ENCODE data around the gene PGLYRP4. TPM values are rescaled to one million over a fixed set of nuclear protein-coding genes. Genes with fewer than 3 reads are reported as not detected.

The PGLYRP4 gene
- total and polyA plus RNA-seq, 4 donors = not detected

DNA sequence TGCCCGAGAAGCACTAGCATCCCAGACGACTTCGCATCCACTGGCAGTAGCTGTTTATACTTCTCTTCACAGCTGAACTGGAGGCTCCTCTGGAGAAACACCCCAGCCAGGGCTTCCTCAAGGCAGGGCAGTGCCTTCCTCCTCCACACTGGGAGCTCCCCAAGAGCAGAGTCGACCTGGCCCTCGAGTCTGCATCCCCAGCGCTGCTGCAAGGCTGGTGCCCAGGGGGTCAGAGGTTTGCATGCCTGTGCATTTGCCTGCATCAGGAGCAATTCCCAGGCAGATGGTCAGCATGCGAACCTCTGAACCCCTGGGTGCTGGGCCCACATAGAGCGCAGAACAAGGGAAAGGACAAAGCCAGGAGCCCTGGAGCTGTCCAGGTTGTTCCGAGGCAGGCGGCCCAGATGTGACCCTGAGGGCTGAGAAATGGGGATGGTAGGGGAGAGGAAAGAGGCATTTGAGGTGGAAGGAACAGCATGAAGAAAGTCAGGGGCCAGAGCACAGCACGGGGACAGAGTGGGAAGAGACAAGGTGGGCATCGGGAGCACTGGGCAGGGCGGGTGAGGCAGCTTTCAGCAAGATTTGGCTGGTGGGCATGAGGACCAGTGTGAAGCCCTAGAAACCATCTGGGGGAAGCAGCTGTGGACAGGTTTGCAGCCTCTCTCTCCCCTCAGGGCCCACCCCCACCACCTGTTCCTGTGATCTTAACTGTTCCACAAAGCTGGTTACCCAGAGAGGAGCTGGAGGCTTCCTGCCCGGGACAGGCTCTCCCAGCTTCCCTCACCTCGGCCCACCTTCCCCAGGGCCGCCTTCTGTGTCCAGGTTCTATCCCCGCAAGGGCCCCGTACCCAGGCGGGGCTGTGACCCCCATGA lies 48.6 kb upstream of the PGLYRP4 start:
- TF ChIP-seq GABPA (IDR thresholded peaks at IDR 0.05 in 1 of 2, conservative IDR thresholded peaks at IDR 0.05 in 1 of 2) (no peak), FOXA1 (IDR thresholded peaks at IDR 0.05) (no peak), FOXA2 (IDR thresholded peaks at IDR 0.05) (no peak), NR2F2 (IDR thresholded peaks at IDR 0.05) (no peak)
- TF ChIP-seq, protein P1, sequence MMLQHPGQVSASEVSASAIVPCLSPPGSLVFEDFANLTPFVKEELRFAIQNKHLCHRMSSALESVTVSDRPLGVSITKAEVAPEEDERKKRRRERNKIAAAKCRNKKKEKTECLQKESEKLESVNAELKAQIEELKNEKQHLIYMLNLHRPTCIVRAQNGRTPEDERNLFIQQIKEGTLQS (IDR thresholded peaks at IDR 0.05) = no peak
- H3K4me1 ChIP-seq (ENCODE audit: control insufficient read depth in 4 of 4, insufficient read depth in 4 of 4, low read length in 3 of 4) = no peaks in the 10 kb centered on the region
- H3K27me3 ChIP-seq (ENCODE audit: control insufficient read depth in 4 of 4, insufficient read depth in 4 of 4, low read length in 3 of 4) = peaks cover 0 to 5% (median 0%) of the 10 kb centered on the region in 4 donors
- H3K27ac ChIP-seq (ENCODE audit: low read depth in 1 of 2, low read length in 2 of 2) = no peak overlapping the region
- no peak overlapping the region for H3K9ac ChIP-seq (ENCODE audit: low read depth in 1 of 2, low read length in 2 of 2)
- 82% methylated on average over 19 of the region's 19 CpGs for WGBS
- H3K4me3 ChIP-seq (ENCODE audit: low read depth in 1 of 3, low read length in 3 of 3) = no peak overlapping the region
- no peaks in the 10 kb centered on the region for H3K9me3 ChIP-seq (ENCODE audit: control insufficient read depth in 4 of 4, low read length in 3 of 4)
- peak; percentile 29 for DNase-seq (ENCODE audit: low spot score)
- H3K36me3 ChIP-seq (ENCODE audit: control insufficient read depth in 4 of 4, insufficient read depth in 3 of 4, low read depth in 1 of 4, low read length in 3 of 4) = no peaks in the 10 kb centered on the region

DNA sequence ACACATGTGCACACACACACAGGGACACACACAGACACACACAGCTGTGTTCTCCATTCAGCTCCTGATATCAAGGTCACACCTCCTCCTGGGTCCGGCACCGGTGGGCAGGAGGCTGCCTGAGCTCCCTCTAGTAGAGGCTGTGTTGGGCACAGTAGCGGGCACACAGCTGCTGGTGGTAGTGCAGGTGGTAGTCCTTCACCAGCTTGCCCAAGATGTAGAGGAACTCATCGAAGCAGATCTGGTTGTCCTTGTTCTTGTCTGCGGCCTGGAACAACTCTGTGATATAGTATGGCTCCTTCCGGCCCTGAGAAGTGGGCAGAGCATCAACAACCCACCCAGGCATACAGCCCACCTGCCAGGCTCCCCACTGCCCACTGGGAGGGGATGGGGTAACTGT lies 47.8 kb upstream of the PGLYRP4 start:
- H3K27me3 ChIP-seq (ENCODE audit: control insufficient read depth in 4 of 4, insufficient read depth in 4 of 4, low read length in 3 of 4) = peaks cover 0 to 5% (median 0%) of the 10 kb centered on the region in 4 donors
- no peaks in the 10 kb centered on the region for H3K9me3 ChIP-seq (ENCODE audit: control insufficient read depth in 4 of 4, low read length in 3 of 4)
- no peak overlapping the region for H3K27ac ChIP-seq (ENCODE audit: low read depth in 1 of 2, low read length in 2 of 2)
- H3K4me1 ChIP-seq (ENCODE audit: control insufficient read depth in 4 of 4, insufficient read depth in 4 of 4, low read length in 3 of 4) = no peaks in the 10 kb centered on the region
- TF ChIP-seq, protein P2, sequence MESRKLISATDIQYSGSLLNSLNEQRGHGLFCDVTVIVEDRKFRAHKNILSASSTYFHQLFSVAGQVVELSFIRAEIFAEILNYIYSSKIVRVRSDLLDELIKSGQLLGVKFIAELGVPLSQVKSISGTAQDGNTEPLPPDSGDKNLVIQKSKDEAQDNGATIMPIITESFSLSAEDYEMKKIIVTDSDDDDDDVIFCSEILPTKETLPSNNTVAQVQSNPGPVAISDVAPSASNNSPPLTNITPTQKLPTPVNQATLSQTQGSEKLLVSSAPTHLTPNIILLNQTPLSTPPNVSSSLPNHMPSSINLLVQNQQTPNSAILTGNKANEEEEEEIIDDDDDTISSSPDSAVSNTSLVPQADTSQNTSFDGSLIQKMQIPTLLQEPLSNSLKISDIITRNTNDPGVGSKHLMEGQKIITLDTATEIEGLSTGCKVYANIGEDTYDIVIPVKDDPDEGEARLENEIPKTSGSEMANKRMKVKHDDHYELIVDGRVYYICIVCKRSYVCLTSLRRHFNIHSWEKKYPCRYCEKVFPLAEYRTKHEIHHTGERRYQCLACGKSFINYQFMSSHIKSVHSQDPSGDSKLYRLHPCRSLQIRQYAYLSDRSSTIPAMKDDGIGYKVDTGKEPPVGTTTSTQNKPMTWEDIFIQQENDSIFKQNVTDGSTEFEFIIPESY (IDR thresholded peaks at IDR 0.05) = no peak
- TF ChIP-seq HNF4A (conservative IDR thresholded peaks at IDR 0.05) = no peak
- no peak for TF ChIP-seq YY1 (IDR thresholded peaks at IDR 0.05)
- no peak for TF ChIP-seq SP1 (IDR thresholded peaks at IDR 0.05)
- no peak for TF ChIP-seq HNF4G (IDR thresholded peaks at IDR 0.05)
- TF ChIP-seq, protein P3, sequence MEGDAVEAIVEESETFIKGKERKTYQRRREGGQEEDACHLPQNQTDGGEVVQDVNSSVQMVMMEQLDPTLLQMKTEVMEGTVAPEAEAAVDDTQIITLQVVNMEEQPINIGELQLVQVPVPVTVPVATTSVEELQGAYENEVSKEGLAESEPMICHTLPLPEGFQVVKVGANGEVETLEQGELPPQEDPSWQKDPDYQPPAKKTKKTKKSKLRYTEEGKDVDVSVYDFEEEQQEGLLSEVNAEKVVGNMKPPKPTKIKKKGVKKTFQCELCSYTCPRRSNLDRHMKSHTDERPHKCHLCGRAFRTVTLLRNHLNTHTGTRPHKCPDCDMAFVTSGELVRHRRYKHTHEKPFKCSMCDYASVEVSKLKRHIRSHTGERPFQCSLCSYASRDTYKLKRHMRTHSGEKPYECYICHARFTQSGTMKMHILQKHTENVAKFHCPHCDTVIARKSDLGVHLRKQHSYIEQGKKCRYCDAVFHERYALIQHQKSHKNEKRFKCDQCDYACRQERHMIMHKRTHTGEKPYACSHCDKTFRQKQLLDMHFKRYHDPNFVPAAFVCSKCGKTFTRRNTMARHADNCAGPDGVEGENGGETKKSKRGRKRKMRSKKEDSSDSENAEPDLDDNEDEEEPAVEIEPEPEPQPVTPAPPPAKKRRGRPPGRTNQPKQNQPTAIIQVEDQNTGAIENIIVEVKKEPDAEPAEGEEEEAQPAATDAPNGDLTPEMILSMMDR (IDR thresholded peaks at IDR 0.05; ENCODE audit: low read depth, low read length, missing input control) = no peak
- peak; percentile 14 for DNase-seq (ENCODE audit: low spot score)
- WGBS = 75% methylated on average over 6 of the region's 6 CpGs
- H3K36me3 ChIP-seq (ENCODE audit: control insufficient read depth in 4 of 4, insufficient read depth in 3 of 4, low read depth in 1 of 4, low read length in 3 of 4) = no peaks in the 10 kb centered on the region
- no peak overlapping the region for H3K4me3 ChIP-seq (ENCODE audit: low read depth in 1 of 3, low read length in 3 of 3)
- peak overlapping the region in 1 of 2 donors; percentile 37 for H3K9ac ChIP-seq (ENCODE audit: low read depth in 1 of 2, low read length in 2 of 2)

DNA sequence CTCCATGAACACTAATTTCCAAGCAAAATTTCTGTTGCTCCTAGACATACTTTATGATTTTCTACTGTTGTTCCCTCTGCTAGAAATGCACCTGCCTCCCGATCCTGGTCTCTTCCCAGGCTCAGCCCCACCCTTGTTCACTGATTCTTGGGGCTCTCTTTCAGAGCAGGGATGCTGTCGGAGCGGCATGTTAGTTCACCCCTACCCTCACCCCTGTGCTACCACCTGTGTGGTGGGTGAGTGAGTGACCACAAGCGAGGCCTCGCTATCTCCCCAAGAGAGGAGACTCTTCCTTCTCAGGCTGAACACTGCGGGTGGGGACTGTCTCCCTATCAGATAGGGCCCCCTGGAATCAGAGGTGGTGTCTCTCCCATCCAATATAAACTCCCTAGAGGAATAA lies 47.1 kb upstream of the PGLYRP4 start:
- H3K36me3 ChIP-seq (ENCODE audit: control insufficient read depth in 4 of 4, insufficient read depth in 3 of 4, low read depth in 1 of 4, low read length in 3 of 4) = no peaks in the 10 kb centered on the region
- peaks cover 0 to 5% (median 0%) of the 10 kb centered on the region in 4 donors for H3K27me3 ChIP-seq (ENCODE audit: control insufficient read depth in 4 of 4, insufficient read depth in 4 of 4, low read length in 3 of 4)
- no peaks in the 10 kb centered on the region for H3K4me1 ChIP-seq (ENCODE audit: control insufficient read depth in 4 of 4, insufficient read depth in 4 of 4, low read length in 3 of 4)
- no peak for DNase-seq (ENCODE audit: low spot score)
- no peak overlapping the region for H3K9ac ChIP-seq (ENCODE audit: low read depth in 1 of 2, low read length in 2 of 2)
- H3K9me3 ChIP-seq (ENCODE audit: control insufficient read depth in 4 of 4, low read length in 3 of 4) = no peaks in the 10 kb centered on the region
- 75% methylated on average over 6 of the region's 6 CpGs for WGBS
- H3K27ac ChIP-seq (ENCODE audit: low read depth in 1 of 2, low read length in 2 of 2) = no peak overlapping the region
- H3K4me3 ChIP-seq (ENCODE audit: low read depth in 1 of 3, low read length in 3 of 3) = no peak overlapping the region
- TF ChIP-seq, protein P4, sequence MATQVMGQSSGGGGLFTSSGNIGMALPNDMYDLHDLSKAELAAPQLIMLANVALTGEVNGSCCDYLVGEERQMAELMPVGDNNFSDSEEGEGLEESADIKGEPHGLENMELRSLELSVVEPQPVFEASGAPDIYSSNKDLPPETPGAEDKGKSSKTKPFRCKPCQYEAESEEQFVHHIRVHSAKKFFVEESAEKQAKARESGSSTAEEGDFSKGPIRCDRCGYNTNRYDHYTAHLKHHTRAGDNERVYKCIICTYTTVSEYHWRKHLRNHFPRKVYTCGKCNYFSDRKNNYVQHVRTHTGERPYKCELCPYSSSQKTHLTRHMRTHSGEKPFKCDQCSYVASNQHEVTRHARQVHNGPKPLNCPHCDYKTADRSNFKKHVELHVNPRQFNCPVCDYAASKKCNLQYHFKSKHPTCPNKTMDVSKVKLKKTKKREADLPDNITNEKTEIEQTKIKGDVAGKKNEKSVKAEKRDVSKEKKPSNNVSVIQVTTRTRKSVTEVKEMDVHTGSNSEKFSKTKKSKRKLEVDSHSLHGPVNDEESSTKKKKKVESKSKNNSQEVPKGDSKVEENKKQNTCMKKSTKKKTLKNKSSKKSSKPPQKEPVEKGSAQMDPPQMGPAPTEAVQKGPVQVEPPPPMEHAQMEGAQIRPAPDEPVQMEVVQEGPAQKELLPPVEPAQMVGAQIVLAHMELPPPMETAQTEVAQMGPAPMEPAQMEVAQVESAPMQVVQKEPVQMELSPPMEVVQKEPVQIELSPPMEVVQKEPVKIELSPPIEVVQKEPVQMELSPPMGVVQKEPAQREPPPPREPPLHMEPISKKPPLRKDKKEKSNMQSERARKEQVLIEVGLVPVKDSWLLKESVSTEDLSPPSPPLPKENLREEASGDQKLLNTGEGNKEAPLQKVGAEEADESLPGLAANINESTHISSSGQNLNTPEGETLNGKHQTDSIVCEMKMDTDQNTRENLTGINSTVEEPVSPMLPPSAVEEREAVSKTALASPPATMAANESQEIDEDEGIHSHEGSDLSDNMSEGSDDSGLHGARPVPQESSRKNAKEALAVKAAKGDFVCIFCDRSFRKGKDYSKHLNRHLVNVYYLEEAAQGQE (IDR thresholded peaks at IDR 0.05) = no peak
- TF ChIP-seq NR2F2 (IDR thresholded peaks at IDR 0.05) = no peak
- TF ChIP-seq JUND (IDR thresholded peaks at IDR 0.05) = no peak
- TF ChIP-seq GABPA (IDR thresholded peaks at IDR 0.05 in 1 of 2, conservative IDR thresholded peaks at IDR 0.05 in 1 of 2) = no peak
- TF ChIP-seq YY1 (IDR thresholded peaks at IDR 0.05) = no peak
- no peak for TF ChIP-seq TAF1 (conservative IDR thresholded peaks at IDR 0.05)
- no peak for TF ChIP-seq RAD21 (IDR thresholded peaks at IDR 0.05)
- no peak for TF ChIP-seq FOXA2 (IDR thresholded peaks at IDR 0.05)
- TF ChIP-seq HNF4G (IDR thresholded peaks at IDR 0.05) = no peak
- no peak for TF ChIP-seq HNF4A (conservative IDR thresholded peaks at IDR 0.05)
- no peak for TF ChIP-seq FOXA1 (IDR thresholded peaks at IDR 0.05)
- no peak for TF ChIP-seq RXRA (IDR thresholded peaks at IDR 0.05)
- TF ChIP-seq, protein P5, sequence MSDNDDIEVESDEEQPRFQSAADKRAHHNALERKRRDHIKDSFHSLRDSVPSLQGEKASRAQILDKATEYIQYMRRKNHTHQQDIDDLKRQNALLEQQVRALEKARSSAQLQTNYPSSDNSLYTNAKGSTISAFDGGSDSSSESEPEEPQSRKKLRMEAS (IDR thresholded peaks at IDR 0.05) = no peak
- TF ChIP-seq SP1 (IDR thresholded peaks at IDR 0.05) = no peak

All from liver (tissue), 9 donors.